GM12878 (cell line): ENCODE measurements around the gene ZNF768. TPM values are rescaled to one million over a fixed set of nuclear protein-coding genes. Genes with fewer than 3 reads are reported as not detected.

Experiments
- BACH1 ChIP-seq: fragments of 450-650 bp; IDR thresholded peaks from 2 replicates; pipeline ENCODE4 v1.6.1; 2017; ENCODE audit warnings: mild to moderate bottlenecking, borderline replicate concordance
- CBX3 ChIP-seq: fragments of 200-600 bp; sonication (generic); IDR thresholded peaks from 2 replicates; pipeline ENCODE4 v1.6.1; 2016; ENCODE audit warnings: low read depth, borderline replicate concordance
- EED ChIP-seq: sonication (generic); IDR thresholded peaks from 2 replicates; pipeline ENCODE4 v1.6.1; 2016; ENCODE audit warnings: antibody characterized with exemption, low read depth
- HDAC2 ChIP-seq: fragments of 200-600 bp; sonication (generic); IDR thresholded peaks from 2 replicates; pipeline ENCODE4 v1.6.1; 2017
- IKZF2 ChIP-seq, 2 experiments: fragments of 450-650 bp; IDR thresholded peaks; 2 replicates each; pipeline ENCODE4 v1.6.1; 2017; ENCODE audit warnings: mild to moderate bottlenecking in 2 of 2, moderate library complexity in 2 of 2
- MXI1 ChIP-seq: fragments of 150-350 bp; IDR thresholded peaks from 2 replicates; pipeline ENCODE4 v1.6.1; 2011; ENCODE audit warnings: low read depth, mild to moderate bottlenecking, inconsistent platforms, low read length, improper control_type of control experiment
- NR2C2 ChIP-seq: IDR thresholded peaks from 2 replicates; pipeline ENCODE4 v1.6.1; 2011; ENCODE audit warnings: borderline replicate concordance, low read depth; ENCODE audit not compliant: control insufficient read depth, insufficient read length
- RAD51 ChIP-seq: fragments of 450-650 bp; IDR thresholded peaks from 2 replicates; pipeline ENCODE4 v1.6.1; 2016; ENCODE audit warnings: moderate library complexity, mild to moderate bottlenecking, inconsistent platforms
- RB1 ChIP-seq: fragments of 450-650 bp; formaldehyde crosslinking; IDR thresholded peaks from 2 replicates; pipeline ENCODE4 v1.6.1; 2017; ENCODE audit warnings: mild to moderate bottlenecking, borderline replicate concordance
- RUNX3 ChIP-seq: IDR thresholded peaks from 2 replicates; pipeline ENCODE4 v1.6.1; 2012; ENCODE audit warnings: low read length, inconsistent platforms
- ZNF207 ChIP-seq: fragments of 450-650 bp; IDR thresholded peaks from 2 replicates; pipeline ENCODE4 v1.6.1; 2014; ENCODE audit warnings: antibody characterized with exemption, mild to moderate bottlenecking, borderline replicate concordance
- polyA plus RNA-seq, 11 experiments: library from polyadenylated mRNA; depleted of rRNA in 4 of 11; unstranded in 6 of 11; stranded (reverse) in 5 of 11; fragments of >200 nt; fragmentation: Nextera tagmentation in 4 of 11; fragmentation: Illumina TruSeq in 1 of 11; extraction: Ambion mirVana in 4 of 11; extraction: Trizol in 1 of 11; gene quantifications; 1 replicate in 1 of 11; 2 replicates in 10 of 11; pipeline versions ENCODE4 v1.2.1 to v1.2.3, GENCODE V29; 2011 to 2016; ENCODE audit warnings: inconsistent platforms in 2 of 11, missing spikeins in 2 of 11, low read depth in 1 of 11
- total RNA-seq, 4 experiments: library from RNA; depleted of rRNA in 3 of 4; stranded (reverse); fragments of >200 nt in 3 of 4; fragmentation: Illumina TruSeq in 1 of 4; extraction: Trizol in 1 of 4; gene quantifications; 2 replicates each; pipeline versions ENCODE4 v1.2.1 to v1.2.3, GENCODE V29; 2013 to 2021
- TF ChIP-seq, protein P1 (sequence below): fragments of 450-650 bp; formaldehyde crosslinking; IDR thresholded peaks from 2 replicates; pipeline ENCODE4 v1.4.0; 2022; ENCODE audit warnings: mild to moderate bottlenecking, moderate library complexity

The ZNF768 gene
- total and polyA plus RNA-seq, 10 of the 15 experiments (the other 5 are each of a cell fraction or from before 2014, with no cell fraction given): 0.05 to 23.1 (median 9.1) TPM

DNA sequence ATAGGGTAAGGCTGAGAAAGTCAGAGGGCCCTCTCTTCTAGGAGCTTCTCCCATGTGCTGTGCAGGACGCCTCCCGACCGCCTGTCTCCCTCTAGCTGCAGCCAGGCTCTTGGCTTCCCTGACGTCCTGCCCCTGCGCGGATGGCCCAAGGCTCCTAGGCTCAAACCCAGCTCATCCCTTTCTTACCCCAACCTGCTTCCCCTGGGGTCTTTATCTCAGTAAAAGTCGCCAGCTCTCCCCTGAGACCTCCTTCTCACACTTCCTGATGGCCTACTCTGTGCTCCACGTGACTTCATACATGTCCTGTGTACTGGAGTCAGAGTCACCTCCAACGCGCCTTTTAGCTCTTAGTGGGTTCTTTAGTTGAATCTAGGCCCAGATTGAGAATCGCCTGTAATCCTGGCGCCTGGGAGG is 9.4 kb upstream of the ZNF768 start (continued):
- TF ChIP-seq, protein P1, sequence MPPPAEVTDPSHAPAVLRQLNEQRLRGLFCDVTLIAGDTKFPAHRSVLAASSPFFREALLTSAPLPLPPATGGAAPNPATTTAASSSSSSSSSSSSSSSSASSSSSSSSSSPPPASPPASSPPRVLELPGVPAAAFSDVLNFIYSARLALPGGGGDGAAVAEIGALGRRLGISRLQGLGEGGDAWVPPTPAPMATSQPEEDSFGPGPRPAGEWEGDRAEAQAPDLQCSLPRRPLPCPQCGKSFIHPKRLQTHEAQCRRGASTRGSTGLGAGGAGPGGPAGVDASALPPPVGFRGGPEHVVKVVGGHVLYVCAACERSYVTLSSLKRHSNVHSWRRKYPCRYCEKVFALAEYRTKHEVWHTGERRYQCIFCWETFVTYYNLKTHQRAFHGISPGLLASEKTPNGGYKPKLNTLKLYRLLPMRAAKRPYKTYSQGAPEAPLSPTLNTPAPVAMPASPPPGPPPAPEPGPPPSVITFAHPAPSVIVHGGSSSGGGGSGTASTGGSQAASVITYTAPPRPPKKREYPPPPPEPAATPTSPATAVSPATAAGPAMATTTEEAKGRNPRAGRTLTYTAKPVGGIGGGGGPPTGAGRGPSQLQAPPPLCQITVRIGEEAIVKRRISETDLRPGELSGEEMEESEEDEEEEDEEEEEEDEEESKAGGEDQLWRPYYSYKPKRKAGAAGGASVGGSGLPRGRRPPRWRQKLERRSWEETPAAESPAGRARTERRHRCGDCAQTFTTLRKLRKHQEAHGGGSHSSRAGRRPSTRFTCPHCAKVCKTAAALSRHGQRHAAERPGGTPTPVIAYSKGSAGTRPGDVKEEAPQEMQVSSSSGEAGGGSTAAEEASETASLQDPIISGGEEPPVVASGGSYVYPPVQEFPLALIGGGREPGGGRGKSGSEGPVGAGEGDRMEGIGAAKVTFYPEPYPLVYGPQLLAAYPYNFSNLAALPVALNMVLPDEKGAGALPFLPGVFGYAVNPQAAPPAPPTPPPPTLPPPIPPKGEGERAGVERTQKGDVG: no peak
- TF ChIP-seq EED: peak; percentile 68; the same call in 1 of the 2 replicates
- TF ChIP-seq HDAC2: no peak
- no peak for TF ChIP-seq RUNX3
- peak; percentile 91 for TF ChIP-seq MXI1
- TF ChIP-seq BACH1: peak; percentile 26; the same call in 1 of the 2 replicates
- no peak for TF ChIP-seq ZNF207
- TF ChIP-seq RAD51: peak; percentile 87
- TF ChIP-seq RB1: no peak; the same call in 1 of the 2 replicates
- TF ChIP-seq CBX3: no peak
- peak; percentile 18 to 40; a peak in 1 of 4 replicates for TF ChIP-seq IKZF2 (IDR thresholded peaks at IDR 0.05)
- no peak for TF ChIP-seq NR2C2
